Measurements from ENCODE around the gene WBP1L.

WBP1L gene

GRCh38 chr10:102781921-102782557 lies 38.3 kb downstream of the WBP1L start:
- DNase-seq: no peak

GRCh38 chr10:102782673-102783551 lies 39.2 kb downstream of the WBP1L start:
- no peak for DNase-seq

DNA sequence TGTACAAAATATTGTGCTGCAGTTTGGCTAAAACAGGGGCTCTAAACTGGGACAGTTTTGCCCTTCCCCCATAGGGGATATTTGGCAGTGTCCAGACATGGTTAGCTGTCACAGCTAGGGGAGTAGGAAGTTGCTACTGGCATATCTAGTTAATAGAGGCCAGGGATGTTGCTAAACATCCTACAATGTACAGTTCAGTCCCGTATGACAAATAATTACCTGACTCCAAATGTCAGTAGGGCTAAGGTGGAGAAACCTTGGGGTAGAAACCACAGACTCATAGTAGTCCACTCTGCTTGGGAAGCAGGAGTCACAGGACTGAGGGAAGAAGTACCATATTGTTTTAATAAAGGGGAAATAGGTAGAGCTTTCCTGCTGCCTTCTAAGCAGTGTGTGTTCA lies 39.8 kb downstream of the WBP1L start:
- no peak for DNase-seq

GRCh38 chr10:102785818-102786217 lies 42.1 kb downstream of the WBP1L start:
- DNase-seq: no peak

DNA sequence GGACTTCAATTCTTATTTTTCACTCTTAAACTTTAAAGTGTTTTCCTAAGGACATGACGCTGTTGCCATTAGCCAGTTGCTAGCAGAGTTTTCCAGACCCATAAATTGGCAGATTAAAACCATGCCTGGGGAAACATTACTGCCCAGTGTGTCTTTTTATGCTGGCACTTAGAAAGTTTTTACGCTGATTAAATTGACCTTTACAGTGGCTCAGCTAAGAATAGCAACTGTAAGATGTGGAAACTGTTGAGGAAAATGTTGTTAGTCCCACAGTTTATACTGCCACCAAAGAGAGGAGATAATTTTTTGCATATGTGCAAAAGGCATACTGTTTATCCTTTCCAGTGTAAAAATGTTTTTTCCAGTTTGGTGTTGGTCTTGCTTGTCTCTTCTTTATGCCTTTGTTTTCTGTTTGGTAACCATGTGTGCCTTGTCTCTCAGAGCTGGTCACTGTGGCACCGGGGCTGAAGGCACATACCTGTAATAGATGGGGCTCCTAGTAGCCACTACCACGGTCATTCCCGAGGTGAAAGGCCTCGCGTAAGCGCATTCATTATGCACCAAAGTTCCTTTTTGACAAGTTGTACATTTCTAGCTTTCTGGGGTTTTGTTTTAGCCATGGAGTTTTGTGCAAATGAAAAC lies 48.1 kb downstream of the WBP1L start:
- no peak for DNase-seq

DNA sequence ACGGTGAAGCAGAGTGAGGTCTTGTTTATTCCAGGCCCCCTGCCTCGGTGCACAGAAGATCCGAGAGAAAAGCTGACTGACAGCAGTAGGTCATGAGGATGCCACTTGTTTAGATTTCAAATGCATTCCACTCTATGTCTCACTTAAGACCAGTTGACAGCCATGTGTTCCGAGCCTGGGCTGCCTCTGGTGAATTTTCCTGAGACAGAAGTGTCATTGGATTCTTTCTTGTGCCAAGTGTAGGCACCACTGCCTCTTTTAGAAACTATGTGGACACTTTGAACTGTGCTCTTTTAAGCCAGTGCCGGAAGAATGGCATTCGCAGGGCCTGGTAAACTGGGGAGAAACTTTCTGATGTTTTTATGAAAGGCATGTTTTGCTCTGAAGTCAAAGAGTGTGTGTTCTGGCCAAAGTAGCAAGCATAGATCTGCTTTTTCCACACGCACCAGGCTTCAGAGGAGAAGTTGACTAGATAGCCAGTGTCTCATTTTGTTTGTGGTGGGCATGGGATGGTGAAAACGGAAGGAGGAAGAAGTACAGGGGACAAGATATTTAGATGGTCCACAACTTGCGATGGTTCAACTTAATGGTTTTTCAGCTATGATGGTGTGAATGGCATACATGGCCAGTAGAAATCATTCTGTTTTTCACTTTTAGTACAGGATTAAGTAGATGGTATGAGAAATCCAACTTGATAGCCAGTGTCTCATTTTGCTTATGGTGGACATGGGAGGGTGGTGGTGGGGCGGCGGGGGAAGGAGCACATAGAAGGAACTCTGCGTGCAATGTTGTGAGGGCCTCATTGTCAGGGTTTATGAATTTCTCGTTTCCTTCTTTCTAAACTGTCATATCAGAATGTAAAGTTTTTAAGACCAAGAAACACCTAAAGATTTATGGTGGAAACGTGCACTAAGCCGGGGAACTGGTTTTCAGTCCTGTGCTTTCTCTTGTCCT lies 52.0 kb downstream of the WBP1L start:
- no peak for DNase-seq

- no peak for DNase-seq
Observed at GRCh38 chr10:102796407-102797176, 52.8 kb downstream of the WBP1L start.

DNA sequence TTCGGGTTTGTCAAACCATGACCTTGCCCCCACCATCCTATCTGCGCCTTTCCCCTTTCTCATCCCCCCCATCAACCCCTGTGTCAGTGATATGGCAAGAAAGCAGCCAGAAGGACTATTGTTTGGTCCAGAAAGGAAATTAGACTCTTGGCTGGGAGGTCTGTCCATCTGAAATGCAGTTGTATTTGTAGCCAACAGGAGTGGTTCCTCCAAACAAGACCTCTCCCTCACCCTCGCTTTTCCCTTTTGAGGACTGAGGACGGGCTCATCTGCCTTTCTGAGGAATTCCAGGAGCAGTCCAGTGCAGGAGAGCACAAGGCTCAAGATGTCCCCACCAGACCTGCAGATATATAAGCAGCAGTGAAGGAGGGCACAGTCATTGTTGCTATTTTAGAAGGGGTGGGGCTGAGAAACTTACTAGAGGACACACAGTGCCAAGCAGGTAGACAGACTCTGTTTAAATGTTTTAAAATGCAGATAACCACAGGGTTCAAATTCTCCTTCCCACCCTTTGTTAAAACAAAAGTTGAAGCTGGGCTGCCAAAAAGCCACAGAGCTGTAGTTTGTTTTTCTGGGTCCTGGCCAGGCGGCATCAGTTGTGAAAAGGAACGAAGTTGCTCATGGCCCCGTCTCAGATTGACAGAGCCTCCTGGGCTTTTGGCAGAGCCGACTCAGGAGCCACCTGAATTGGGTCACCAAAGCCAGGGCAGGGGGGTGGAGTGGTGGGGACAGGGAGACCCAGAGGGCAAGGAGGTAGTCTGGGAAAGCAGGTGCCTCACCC lies 56.1 kb downstream of the WBP1L start:
- no peak for DNase-seq

DNA sequence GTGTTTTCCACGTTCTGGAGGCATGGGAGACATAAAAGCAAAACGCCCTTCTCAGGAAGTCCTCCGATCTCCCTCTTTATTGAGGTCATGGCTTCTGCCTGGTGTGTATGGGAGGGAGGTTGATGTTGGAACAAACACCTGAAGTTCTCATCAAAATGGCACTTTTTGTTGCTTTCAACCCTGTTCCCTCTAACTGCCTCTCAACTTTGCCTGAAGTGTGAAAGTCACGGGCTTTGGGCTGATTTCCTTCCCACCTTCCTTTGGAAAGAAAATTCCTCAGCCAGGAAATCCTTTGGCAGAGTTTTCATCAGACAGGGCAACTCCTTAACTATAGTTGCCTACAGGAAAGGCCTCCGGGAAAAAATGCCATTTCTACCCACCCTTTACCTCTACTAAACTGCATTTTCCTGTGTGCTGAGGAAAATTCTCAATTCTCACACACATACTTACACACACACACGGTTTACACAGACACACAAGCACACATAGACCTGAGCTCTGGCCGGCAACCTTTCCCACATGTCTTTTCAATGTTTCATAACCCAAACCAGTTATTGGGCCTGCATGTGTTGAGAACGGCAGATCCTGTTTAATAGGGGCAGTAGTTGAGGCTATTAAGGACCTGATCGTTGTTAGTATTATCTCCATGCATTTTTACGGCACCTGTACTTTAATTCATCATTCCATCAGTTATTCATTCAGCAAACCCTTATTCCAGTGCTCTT lies 57.0 kb downstream of the WBP1L start:
- DNase-seq: no peak

DNA sequence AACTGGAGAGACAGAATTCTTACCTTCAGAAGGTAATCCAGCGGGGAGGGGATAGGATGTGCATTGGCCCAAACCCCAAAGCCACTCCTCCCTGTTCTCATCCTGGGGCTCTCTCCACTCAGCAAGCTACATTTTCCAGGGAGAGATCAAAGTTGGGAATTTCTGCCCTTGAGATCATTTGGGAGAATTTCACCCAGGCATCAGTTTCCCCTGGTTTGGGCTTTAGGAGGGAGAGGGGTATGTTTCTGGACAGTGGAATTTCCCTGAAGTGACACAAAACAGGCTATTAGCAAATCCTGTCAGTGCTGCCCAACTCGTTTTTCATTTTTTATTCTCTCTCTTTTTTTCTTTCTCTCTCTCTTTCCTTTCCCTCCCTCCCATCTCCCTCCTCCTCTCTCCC lies 57.7 kb downstream of the WBP1L start:
- no peak for DNase-seq

GRCh38 chr10:102801978-102802377 lies 58.2 kb downstream of the WBP1L start:
- no peak for DNase-seq

GRCh38 chr10:102802920-102803534 lies 59.3 kb downstream of the WBP1L start:
- DNase-seq: no peak

DNA sequence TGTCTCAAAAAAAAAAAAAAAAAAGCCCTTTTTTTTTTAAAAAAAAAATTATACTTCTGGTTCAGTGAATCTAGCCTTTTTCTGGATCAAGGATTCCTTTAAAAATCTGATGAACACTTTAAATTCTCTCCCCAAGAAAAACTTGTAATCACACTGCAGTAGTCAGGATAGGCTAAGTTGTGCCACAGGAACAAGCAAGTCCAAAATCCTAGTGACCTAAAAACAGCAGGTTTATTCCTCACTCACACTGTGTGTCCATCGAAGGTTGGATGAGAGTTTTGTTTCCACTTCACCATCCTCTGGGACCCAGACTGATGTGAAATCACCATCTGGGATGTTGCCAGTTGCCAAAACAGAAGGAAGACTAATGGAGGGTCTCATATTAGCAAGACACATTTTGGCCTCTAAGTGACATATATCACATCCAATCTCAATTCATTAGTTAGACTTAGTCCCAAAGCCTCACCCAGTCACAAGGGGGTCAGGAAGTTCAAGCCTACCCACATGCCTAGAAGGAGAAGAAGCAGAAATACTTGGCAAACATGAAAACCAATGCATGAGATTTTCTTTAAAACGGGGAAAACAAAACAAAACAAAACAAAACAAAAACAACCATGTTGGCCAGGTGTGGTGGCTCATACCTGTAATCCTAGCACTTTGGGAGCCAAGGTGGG lies 60.8 kb downstream of the WBP1L start:
- no peak for DNase-seq

DNA sequence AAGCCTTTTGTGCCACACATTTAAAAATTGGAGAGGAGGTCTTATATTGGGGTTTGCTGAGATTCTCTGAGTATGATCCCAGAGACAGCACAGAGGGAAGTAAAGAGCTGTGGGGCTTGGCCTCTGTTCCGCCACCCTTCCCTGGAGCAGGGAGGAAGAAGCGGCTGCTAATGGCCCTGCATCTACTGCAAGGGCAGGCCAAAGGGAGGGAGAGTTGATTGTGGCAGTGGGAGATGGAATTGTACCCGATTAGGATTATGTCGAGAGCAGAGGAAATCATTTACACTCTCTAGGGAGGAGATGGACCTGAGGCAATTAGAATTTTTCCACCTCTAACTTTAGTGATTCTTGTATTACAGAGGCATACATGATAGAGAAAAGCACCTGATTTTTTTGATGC lies 64.6 kb downstream of the WBP1L start:
- no peak for DNase-seq

DNA sequence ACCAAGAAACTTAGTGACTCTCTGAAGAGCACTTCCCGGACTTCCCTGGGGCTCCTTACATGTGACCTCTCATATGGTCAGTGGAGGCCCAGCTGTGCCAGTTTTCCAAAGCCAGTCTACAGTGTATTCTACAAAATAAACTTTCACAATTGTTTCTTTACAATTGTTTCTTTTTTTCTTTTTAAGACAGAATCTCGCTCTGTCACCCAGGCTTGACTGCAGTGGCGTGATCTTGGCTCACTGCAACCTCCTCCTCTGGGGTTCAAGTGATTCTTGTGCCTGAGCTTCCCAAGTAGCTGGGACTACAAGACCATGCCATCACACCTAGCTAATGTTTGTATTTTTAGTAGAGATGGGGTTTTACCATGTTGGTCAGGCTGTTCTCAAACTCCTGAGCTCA lies 67.6 kb downstream of the WBP1L start:
- DNase-seq: no peak

DNA sequence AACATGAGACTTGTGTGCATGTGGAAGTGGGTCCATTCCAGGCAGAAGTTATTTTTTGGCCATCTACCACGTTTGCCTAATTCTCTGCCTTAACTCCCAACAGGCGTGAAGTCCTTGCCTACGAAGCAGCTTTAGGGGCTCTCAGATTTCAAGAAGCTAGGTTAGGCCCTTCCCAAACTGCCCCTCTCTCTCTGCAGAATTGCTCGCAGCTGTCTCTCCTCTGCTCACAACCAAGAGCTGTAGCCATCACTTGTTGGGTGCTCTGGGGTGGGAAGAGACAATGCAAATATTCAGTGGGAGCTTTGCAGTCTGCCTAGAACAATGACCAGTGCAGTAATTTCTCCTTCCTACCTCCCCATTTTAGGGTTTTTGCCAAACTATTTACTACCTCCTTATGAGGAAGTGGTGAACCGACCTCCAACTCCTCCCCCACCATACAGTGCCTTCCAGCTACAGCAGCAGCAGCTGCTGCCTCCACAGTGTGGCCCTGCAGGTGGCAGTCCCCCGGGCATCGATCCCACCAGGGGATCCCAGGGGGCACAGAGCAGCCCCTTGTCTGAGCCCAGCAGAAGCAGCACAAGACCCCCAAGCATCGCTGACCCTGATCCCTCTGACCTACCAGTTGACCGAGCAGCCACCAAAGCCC lies 68.6 kb downstream of the WBP1L start:
- DNase-seq: no peak

DNA sequence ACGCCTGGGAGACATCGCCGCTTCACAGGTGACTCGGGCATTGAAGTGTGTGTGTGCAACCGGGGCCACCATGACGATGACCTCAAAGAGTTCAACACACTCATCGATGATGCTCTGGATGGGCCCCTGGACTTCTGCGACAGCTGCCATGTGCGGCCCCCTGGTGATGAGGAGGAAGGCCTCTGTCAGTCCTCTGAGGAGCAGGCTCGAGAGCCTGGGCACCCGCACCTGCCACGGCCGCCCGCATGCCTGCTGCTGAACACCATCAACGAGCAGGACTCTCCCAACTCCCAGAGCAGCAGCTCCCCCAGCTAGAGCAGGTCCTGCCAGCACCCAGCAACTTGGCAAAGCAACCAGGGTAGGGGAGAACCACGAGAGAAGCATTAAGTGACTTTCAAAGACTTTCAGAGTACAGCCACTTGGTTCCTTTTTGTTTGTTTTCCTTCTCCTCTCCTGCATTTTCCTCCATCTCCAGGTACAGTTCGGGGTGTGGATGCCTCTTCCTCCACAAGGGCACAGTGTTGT lies 69.3 kb downstream of the WBP1L start:
- no peak for DNase-seq

- no peak for DNase-seq
Observed at GRCh38 chr10:102813734-102814452, 70.1 kb downstream of the WBP1L start.
